ENCODE measurements around the gene FKBP6. TPM values are rescaled to one million over a fixed set of nuclear protein-coding genes. Genes with fewer than 3 reads are reported as not detected.

FKBP6 gene
- total and polyA plus RNA-seq, 9 of the 15 experiments (the other 6 are each of a cell fraction or from before 2014, with no cell fraction given): not detected

DNA sequence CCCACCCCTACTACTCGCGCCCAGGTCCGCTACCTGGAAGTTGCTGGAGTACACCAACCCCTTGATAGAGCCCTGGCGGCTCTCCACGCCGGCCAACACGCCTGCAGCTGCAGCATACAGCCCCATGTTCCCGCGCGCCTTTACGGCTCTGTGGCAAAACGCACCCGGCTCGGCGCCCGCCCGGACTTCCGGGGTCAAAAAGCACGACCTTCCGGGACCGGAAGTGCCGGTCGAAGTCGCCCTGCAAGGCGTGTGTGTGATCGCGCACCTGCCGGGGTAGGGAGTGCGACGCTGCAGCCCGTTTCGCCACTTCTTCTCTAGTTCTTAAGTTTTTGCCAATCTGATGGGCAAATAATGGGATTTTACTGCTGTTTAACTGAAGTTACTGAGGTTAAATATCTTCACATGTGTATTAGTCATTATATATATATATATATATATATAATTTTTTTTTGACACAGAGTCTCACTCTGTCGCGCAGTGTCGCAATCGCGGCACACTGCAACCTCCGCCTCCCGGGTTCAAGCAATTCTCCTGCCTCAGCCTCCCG, 19.2 kb upstream of the FKBP6 start, which contains the start of gene NSUN5 (continued):
- TF ChIP-seq MBD1 (CRISPR knock-in tag; IDR thresholded peaks at IDR 0.05) (no peak), CSDE1 (IDR thresholded peaks at IDR 0.05) (no peak), ZBTB1 (CRISPR knock-in tag; IDR thresholded peaks at IDR 0.05; ENCODE audit: borderline replicate concordance, low read depth) (0 out of 2 replicates have a peak, but pooled peaks have one; percentile 25), PHB2 (IDR thresholded peaks at IDR 0.05; ENCODE audit: low read depth) (no peak), STAT5B (CRISPR knock-in tag; IDR thresholded peaks at IDR 0.05) (no peak), ETV5 (CRISPR knock-in tag; IDR thresholded peaks at IDR 0.05; ENCODE audit: low read depth) (peak; percentile 97), SRSF3 (IDR thresholded peaks at IDR 0.05; ENCODE audit: insufficient read depth, low read length) (no peak), ZNF197 (CRISPR knock-in tag; IDR thresholded peaks at IDR 0.05; ENCODE audit: low read depth) (no peak), BRD9 (IDR thresholded peaks at IDR 0.05; ENCODE audit: low read depth, partially characterized antibody) (no peak), RBM17 (IDR thresholded peaks at IDR 0.05; ENCODE audit: borderline replicate concordance, low read depth, low read length) (no peak), NRF1 (conservative IDR thresholded peaks at IDR 0.05 in 1 of 2, IDR thresholded peaks at IDR 0.05 in 1 of 2) (peak; percentile 46 to 68; a peak in 3 of 4 replicates), ZSCAN32 (CRISPR knock-in tag; IDR thresholded peaks at IDR 0.05) (no peak), YY1 (IDR thresholded peaks at IDR 0.05; ENCODE audit: borderline replicate concordance in 1 of 3, control insufficient read depth in 1 of 3, extremely low read depth in 1 of 3, insufficient read depth in 3 of 3, insufficient read length in 1 of 3, insufficient replicate concordance in 2 of 3, low read depth in 1 of 3, low read length in 2 of 3) (peak in 2 of 3 experiments; percentile 70 to 86)
- TF ChIP-seq, protein P1, sequence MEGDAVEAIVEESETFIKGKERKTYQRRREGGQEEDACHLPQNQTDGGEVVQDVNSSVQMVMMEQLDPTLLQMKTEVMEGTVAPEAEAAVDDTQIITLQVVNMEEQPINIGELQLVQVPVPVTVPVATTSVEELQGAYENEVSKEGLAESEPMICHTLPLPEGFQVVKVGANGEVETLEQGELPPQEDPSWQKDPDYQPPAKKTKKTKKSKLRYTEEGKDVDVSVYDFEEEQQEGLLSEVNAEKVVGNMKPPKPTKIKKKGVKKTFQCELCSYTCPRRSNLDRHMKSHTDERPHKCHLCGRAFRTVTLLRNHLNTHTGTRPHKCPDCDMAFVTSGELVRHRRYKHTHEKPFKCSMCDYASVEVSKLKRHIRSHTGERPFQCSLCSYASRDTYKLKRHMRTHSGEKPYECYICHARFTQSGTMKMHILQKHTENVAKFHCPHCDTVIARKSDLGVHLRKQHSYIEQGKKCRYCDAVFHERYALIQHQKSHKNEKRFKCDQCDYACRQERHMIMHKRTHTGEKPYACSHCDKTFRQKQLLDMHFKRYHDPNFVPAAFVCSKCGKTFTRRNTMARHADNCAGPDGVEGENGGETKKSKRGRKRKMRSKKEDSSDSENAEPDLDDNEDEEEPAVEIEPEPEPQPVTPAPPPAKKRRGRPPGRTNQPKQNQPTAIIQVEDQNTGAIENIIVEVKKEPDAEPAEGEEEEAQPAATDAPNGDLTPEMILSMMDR (IDR thresholded peaks at IDR 0.05 in 2 of 3, conservative IDR thresholded peaks at IDR 0.05 in 1 of 3; ENCODE audit: insufficient read depth in 2 of 3, low read depth in 1 of 3, low read length in 3 of 3): no peak
- TF ChIP-seq, protein P2, sequence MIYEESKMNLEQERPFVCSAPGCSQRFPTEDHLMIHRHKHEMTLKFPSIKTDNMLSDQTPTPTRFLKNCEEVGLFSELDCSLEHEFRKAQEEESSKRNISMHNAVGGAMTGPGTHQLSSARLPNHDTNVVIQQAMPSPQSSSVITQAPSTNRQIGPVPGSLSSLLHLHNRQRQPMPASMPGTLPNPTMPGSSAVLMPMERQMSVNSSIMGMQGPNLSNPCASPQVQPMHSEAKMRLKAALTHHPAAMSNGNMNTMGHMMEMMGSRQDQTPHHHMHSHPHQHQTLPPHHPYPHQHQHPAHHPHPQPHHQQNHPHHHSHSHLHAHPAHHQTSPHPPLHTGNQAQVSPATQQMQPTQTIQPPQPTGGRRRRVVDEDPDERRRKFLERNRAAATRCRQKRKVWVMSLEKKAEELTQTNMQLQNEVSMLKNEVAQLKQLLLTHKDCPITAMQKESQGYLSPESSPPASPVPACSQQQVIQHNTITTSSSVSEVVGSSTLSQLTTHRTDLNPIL (CRISPR knock-in tag; IDR thresholded peaks at IDR 0.05): no peak
- TF ChIP-seq, protein P3, sequence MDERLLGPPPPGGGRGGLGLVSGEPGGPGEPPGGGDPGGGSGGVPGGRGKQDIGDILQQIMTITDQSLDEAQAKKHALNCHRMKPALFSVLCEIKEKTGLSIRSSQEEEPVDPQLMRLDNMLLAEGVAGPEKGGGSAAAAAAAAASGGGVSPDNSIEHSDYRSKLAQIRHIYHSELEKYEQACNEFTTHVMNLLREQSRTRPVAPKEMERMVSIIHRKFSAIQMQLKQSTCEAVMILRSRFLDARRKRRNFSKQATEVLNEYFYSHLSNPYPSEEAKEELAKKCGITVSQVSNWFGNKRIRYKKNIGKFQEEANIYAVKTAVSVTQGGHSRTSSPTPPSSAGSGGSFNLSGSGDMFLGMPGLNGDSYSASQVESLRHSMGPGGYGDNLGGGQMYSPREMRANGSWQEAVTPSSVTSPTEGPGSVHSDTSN (CRISPR knock-in tag; IDR thresholded peaks at IDR 0.05; ENCODE audit: low read depth): no peak
- TF ChIP-seq, protein P3 (tag; conservative IDR thresholded peaks at IDR 0.05; ENCODE audit: low read depth): no peak
- TF ChIP-seq, protein P4, sequence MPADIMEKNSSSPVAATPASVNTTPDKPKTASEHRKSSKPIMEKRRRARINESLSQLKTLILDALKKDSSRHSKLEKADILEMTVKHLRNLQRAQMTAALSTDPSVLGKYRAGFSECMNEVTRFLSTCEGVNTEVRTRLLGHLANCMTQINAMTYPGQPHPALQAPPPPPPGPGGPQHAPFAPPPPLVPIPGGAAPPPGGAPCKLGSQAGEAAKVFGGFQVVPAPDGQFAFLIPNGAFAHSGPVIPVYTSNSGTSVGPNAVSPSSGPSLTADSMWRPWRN (IDR thresholded peaks at IDR 0.05; ENCODE audit: low read depth): no peak
